T-helper 1 cell treated with Interleukin-12 subunit alpha and Interleukin-12 subunit beta and Interleukin-4 antibody, amounts not matched to agents 30 μg/mL and 1 μg/mL, for 36 hours (primary cell): Measurements from ENCODE around the gene CSGALNACT2.

Experiments used
- H3K27ac Mint-ChIP-seq: one replicate; pipeline ENCODE4 v1.8.0; 2021; ENCODE audit warnings: mild to moderate bottlenecking, mixed read lengths
- H3K27me3 Mint-ChIP-seq: one replicate; pipeline ENCODE4 v1.8.0; 2021; ENCODE audit warnings: low read depth, mixed read lengths
- H3K36me3 Mint-ChIP-seq: one replicate; pipeline ENCODE4 v1.8.0; 2021; ENCODE audit warnings: low read depth, mixed read lengths
- H3K4me1 Mint-ChIP-seq: one replicate; pipeline ENCODE4 v1.8.0; 2021; ENCODE audit warnings: low read depth, mixed read lengths
- H3K4me3 Mint-ChIP-seq: one replicate; pipeline ENCODE4 v1.8.0; 2021; ENCODE audit warnings: mild to moderate bottlenecking, moderate library complexity, mixed read lengths
- H3K9me3 Mint-ChIP-seq: one replicate; pipeline ENCODE4 v1.8.0; 2021; ENCODE audit warnings: mixed read lengths

The CSGALNACT2 gene

DNA sequence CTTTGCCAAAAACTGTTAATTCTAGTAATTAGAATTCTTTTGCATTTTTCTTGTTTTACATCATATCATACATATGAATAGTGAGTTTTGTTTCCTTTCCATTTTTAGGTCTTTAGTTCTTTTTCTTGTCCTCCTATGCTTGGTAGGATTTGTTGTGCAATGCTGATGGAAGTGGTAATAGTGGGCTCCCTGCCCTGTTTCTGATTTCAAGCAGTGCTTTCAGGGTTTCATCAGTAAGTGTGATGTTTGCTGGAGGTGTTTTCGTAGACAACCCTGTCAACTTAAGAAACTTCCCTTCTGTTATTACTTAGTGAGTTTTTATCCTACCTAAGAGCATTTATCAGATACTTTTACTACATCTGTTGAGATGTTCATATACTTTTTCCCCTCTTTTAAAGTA is 50.5 kb downstream of the CSGALNACT2 start:
- no peaks in the 10 kb centered on the region for H3K9me3 Mint-ChIP-seq
- no peak overlapping the region for H3K4me3 Mint-ChIP-seq
- H3K36me3 Mint-ChIP-seq = peaks cover 43% of the 10 kb centered on the region
- H3K4me1 Mint-ChIP-seq = peaks cover 3% of the 10 kb centered on the region
- no peaks in the 10 kb centered on the region for H3K27me3 Mint-ChIP-seq
- no peak overlapping the region for H3K27ac Mint-ChIP-seq

GRCh38 chr10:43190289-43190688 is 52.0 kb downstream of the CSGALNACT2 start:
- no peaks in the 10 kb centered on the region for H3K9me3 Mint-ChIP-seq
- H3K36me3 Mint-ChIP-seq = peaks cover 38% of the 10 kb centered on the region
- no peak overlapping the region for H3K27ac Mint-ChIP-seq
- peaks cover 3% of the 10 kb centered on the region for H3K4me1 Mint-ChIP-seq
- H3K27me3 Mint-ChIP-seq = no peaks in the 10 kb centered on the region
- H3K4me3 Mint-ChIP-seq = no peak overlapping the region

- Mint-ChIP-seq H3K4me3 (no peak overlapping the region), H3K27ac (peak overlapping the region; percentile 16), H3K4me1 (peaks cover 3% of the 10 kb centered on the region)
Observed at GRCh38 chr10:43190775-43191174, 52.5 kb downstream of the CSGALNACT2 start.

GRCh38 chr10:43192884-43193283 is 54.6 kb downstream of the CSGALNACT2 start:
- Mint-ChIP-seq H3K27me3 (no peaks in the 10 kb centered on the region), H3K4me3 (no peak overlapping the region), H3K27ac (no peak overlapping the region), H3K9me3 (no peaks in the 10 kb centered on the region), H3K36me3 (peaks cover 27% of the 10 kb centered on the region), H3K4me1 (no peaks in the 10 kb centered on the region)

More at GRCh38 chr10:43190775-43191174, 52.5 kb downstream of the CSGALNACT2 start:
- peaks cover 38% of the 10 kb centered on the region for H3K36me3 Mint-ChIP-seq
- H3K9me3 Mint-ChIP-seq = no peaks in the 10 kb centered on the region
- H3K27me3 Mint-ChIP-seq = no peaks in the 10 kb centered on the region

DNA sequence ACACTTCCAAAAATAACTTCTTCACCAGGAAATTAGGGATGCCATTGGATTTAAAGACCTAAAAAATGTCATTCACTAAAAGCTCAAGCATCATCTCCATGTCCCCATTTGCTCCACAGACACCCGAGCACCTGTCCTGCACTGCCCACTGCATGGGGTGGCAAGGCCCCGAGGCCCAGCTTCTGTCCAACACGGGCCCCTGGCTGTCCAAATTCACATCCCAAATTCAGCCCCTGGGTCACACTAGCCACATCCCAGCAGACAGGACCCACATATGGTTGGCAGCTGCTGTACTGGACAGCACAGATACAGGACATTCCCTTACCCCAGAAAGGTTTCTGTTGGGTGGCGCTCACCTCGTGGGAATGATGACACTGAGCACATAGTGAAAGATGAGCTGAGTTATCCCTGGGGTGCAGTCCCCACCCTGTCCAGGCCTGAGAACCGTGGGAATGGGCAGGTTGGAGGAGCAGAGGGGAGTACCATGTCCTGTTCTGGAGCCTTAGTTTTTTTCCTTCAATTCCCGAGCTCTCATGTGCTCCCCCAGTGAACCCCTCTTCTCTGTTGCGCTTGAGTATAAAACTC is 55.3 kb downstream of the CSGALNACT2 start:
- Mint-ChIP-seq H3K4me1 (no peaks in the 10 kb centered on the region), H3K36me3 (peaks cover 20% of the 10 kb centered on the region), H3K4me3 (no peak overlapping the region), H3K27me3 (no peaks in the 10 kb centered on the region), H3K9me3 (no peaks in the 10 kb centered on the region), H3K27ac (peak overlapping the region; percentile 15)

GRCh38 chr10:43194266-43194665 is 56.0 kb downstream of the CSGALNACT2 start:
- Mint-ChIP-seq H3K36me3 (peaks cover 14% of the 10 kb centered on the region), H3K4me1 (no peaks in the 10 kb centered on the region), H3K9me3 (no peaks in the 10 kb centered on the region), H3K4me3 (no peak overlapping the region), H3K27me3 (no peaks in the 10 kb centered on the region), H3K27ac (no peak overlapping the region)

- Mint-ChIP-seq H3K4me3 (no peak overlapping the region), H3K27me3 (no peaks in the 10 kb centered on the region), H3K27ac (no peak overlapping the region), H3K36me3 (peaks cover 11% of the 10 kb centered on the region), H3K9me3 (no peaks in the 10 kb centered on the region), H3K4me1 (no peaks in the 10 kb centered on the region)
Observed at GRCh38 chr10:43194859-43195258, 56.6 kb downstream of the CSGALNACT2 start.

DNA sequence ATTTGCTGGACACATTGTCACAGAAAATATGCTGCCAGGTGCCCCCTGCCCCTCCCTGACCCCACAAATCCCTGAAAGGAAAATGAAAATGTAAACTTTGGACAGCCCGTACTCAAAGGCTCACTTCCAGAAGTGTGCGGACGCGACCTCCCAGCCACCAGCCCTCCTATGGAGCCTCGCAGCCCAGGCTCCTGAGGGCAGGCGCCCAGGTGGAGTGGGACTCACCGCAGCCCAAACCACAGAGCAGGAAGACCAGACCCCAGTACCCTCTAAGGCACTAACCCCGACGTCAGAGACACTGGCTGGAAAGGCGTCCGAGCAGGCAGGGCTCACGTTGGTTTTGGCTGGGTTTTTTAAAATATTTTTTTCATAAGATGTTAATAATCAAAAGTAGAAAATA is 57.3 kb downstream of the CSGALNACT2 start:
- no peaks in the 10 kb centered on the region for H3K27me3 Mint-ChIP-seq
- peaks cover 9% of the 10 kb centered on the region for H3K36me3 Mint-ChIP-seq
- H3K4me1 Mint-ChIP-seq = no peaks in the 10 kb centered on the region
- H3K27ac Mint-ChIP-seq = no peak overlapping the region
- no peaks in the 10 kb centered on the region for H3K9me3 Mint-ChIP-seq
- H3K4me3 Mint-ChIP-seq = no peak overlapping the region

DNA sequence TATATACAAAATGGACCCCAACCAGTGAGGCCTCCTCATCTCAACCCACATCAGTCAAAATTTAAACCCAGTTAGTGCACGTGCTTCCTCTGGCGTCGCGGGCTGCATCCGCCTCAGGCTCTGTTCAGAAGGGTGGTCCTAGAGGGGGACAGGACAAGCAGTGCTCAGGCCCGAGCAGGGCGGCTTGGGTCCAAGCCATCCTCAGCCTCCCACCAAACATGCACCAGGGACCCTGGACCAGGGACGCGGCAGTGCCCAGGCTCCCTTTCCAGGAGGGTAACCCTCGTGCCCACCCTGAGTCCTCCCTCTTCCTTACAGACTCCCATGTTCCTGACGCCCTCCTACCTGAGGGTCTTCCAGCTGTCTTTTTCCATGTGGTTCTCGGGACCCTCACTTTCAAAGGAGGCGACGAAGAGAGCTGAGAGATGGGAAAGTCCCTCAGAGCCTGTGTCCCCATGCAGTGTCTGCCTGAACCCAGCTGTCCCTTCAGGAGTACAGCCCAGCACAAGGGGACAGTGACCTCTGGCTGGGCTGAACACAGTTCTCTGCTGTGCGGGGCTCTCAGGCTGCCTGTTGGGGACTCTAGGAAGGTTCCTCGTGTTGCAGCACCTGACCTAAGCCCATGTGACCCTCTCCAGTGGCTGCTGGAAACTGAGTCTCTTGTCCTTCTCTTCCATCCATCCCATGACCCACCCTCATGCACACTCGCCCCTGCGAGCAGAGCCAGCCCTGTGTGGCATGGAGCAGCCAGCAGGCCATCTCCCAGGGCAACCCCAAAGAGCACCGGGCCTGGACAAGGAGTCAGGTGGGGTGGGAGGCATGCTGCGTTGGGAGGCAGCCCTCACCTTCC is 58.1 kb downstream of the CSGALNACT2 start:
- Mint-ChIP-seq H3K27ac (no peak overlapping the region), H3K4me1 (no peaks in the 10 kb centered on the region), H3K36me3 (peaks cover 5% of the 10 kb centered on the region), H3K27me3 (no peaks in the 10 kb centered on the region), H3K9me3 (no peaks in the 10 kb centered on the region), H3K4me3 (no peak overlapping the region)

- no peak overlapping the region for H3K4me3 Mint-ChIP-seq
- peaks cover 1% of the 10 kb centered on the region for H3K36me3 Mint-ChIP-seq
- H3K27me3 Mint-ChIP-seq = no peaks in the 10 kb centered on the region
- no peaks in the 10 kb centered on the region for H3K9me3 Mint-ChIP-seq
- no peak overlapping the region for H3K27ac Mint-ChIP-seq
- H3K4me1 Mint-ChIP-seq = peaks cover 3% of the 10 kb centered on the region
Observed at GRCh38 chr10:43196981-43197833, 59.0 kb downstream of the CSGALNACT2 start.

- H3K36me3 Mint-ChIP-seq = no peaks in the 10 kb centered on the region
- H3K27ac Mint-ChIP-seq = no peak overlapping the region
- no peaks in the 10 kb centered on the region for H3K9me3 Mint-ChIP-seq
- H3K27me3 Mint-ChIP-seq = no peaks in the 10 kb centered on the region
- H3K4me1 Mint-ChIP-seq = peaks cover 3% of the 10 kb centered on the region
- H3K4me3 Mint-ChIP-seq = no peak overlapping the region
Observed at GRCh38 chr10:43197834-43198681, 59.8 kb downstream of the CSGALNACT2 start.

DNA sequence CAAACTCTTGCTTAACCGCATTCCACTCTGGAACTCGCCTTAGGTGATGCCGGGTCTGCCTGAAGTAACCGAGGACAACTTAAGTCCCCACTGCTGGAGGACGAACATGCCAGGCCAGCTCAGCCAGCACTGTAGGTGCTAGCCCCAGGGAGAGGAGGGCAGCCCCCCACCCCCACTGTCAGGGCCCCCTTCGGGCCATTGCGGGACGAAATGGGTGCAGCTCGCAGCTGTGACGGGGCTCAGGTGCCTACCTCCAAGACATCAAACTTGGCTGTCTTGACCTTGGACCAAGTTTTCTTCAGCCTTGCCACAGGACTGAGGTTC is 60.4 kb downstream of the CSGALNACT2 start:
- no peak overlapping the region for H3K27ac Mint-ChIP-seq
- no peaks in the 10 kb centered on the region for H3K36me3 Mint-ChIP-seq
- no peaks in the 10 kb centered on the region for H3K27me3 Mint-ChIP-seq
- H3K4me3 Mint-ChIP-seq = no peak overlapping the region
- H3K9me3 Mint-ChIP-seq = no peaks in the 10 kb centered on the region
- peaks cover 3% of the 10 kb centered on the region for H3K4me1 Mint-ChIP-seq

- H3K27me3 Mint-ChIP-seq = no peaks in the 10 kb centered on the region
- no peak overlapping the region for H3K27ac Mint-ChIP-seq
- H3K4me1 Mint-ChIP-seq = peaks cover 4% of the 10 kb centered on the region
- no peak overlapping the region for H3K4me3 Mint-ChIP-seq
- no peaks in the 10 kb centered on the region for H3K9me3 Mint-ChIP-seq
- no peaks in the 10 kb centered on the region for H3K36me3 Mint-ChIP-seq
Observed at GRCh38 chr10:43199088-43199683, 60.9 kb downstream of the CSGALNACT2 start.
